ENCODE data around the gene TRIM10. TPM values are rescaled to one million over a fixed set of nuclear protein-coding genes. Genes with fewer than 3 reads are reported as not detected.
"Not testable (repeated sequence)": the region's sequence is repeated elsewhere in the genome, so short reads cannot be mapped to it uniquely, and the experiment has no call there.

The TRIM10 gene
- polyA plus RNA-seq, 2 donors = not detected

DNA sequence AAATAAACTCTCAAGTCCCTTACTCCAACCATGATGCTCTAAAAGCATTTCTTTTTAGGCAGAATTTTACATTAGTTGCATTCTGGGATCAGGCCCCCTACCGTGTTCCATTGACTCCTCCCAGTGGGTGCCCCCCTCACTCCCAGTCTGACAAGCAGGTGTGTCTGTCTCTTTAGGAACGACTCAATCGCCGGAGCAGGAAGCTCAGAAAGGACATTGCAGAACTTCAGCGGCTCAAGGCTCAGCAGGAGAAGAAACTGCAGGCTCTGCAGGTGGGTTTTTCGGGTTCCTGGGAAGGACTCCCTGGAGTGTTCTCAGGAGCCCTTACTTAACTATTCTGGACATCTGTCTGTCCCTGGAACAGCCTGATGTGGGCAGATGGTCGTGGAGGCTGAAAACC is 15.2 kb downstream of the TRIM10 start:
- Histone ChIP-seq H3K27ac (ENCODE audit: low read depth in 2 of 2, low read length in 1 of 2) (no peak overlapping the region), H3K4me3 (ENCODE audit: low read depth in 1 of 2, low read length in 2 of 2) (no peak overlapping the region), H3K36me3 (ENCODE audit: control insufficient read depth in 2 of 2, insufficient read depth in 2 of 2, low read length in 1 of 2) (no peaks in the 10 kb centered on the region), H3K4me1 (ENCODE audit: control insufficient read depth in 2 of 2, insufficient read depth in 2 of 2, low read length in 1 of 2) (no peaks in the 10 kb centered on the region), H3K27me3 (ENCODE audit: control insufficient read depth in 1 of 2, insufficient read depth in 2 of 2, low read length in 2 of 2) (no peaks in the 10 kb centered on the region), H3K9me3 (ENCODE audit: control insufficient read depth in 2 of 2, insufficient read depth in 1 of 2, low read depth in 1 of 2, low read length in 1 of 2) (no peaks in the 10 kb centered on the region)
- 64% methylated on average over 7 of the region's 7 CpGs for WGBS, 2 donors

- H3K36me3 ChIP-seq (ENCODE audit: control insufficient read depth in 2 of 2, insufficient read depth in 2 of 2, low read length in 1 of 2) = no peaks in the 10 kb centered on the region
- H3K9me3 ChIP-seq (ENCODE audit: control insufficient read depth in 2 of 2, insufficient read depth in 1 of 2, low read depth in 1 of 2, low read length in 1 of 2) = no peaks in the 10 kb centered on the region
- no peaks in the 10 kb centered on the region for H3K27me3 ChIP-seq (ENCODE audit: control insufficient read depth in 1 of 2, insufficient read depth in 2 of 2, low read length in 2 of 2)
- no peaks in the 10 kb centered on the region for H3K4me1 ChIP-seq (ENCODE audit: control insufficient read depth in 2 of 2, insufficient read depth in 2 of 2, low read length in 1 of 2)
- H3K4me3 ChIP-seq (ENCODE audit: low read depth in 1 of 2, low read length in 2 of 2) = no peak overlapping the region
- WGBS, 2 donors = 60 to 71% methylated on average over 6 of the region's 6 CpGs
- no peak overlapping the region for H3K27ac ChIP-seq (ENCODE audit: low read depth in 2 of 2, low read length in 1 of 2)
Observed at GRCh38 chr6:30144811-30145210, 16.2 kb downstream of the TRIM10 start.

DNA sequence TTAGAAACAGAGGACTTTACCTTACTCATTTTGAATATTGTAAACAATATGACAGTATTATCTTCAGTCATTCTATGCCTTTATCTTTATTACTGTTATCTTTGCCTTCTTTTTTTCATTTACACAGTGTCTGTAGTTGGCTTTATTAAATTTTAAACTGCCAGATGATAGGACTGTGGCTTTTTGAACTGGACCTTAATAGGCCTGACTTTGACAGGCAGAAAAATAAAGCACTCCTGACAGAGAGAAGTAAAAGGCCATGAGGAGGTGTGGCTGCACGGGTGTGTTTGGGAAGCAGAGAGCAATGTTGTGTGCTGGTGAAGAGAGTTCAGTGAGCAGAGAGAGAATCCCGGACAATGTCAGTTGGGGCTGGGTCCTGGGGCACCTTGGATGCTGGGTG is 17.2 kb downstream of the TRIM10 start:
- Histone ChIP-seq H3K4me3 (ENCODE audit: low read depth in 1 of 2, low read length in 2 of 2) (no peak overlapping the region), H3K4me1 (ENCODE audit: control insufficient read depth in 2 of 2, insufficient read depth in 2 of 2, low read length in 1 of 2) (no peaks in the 10 kb centered on the region), H3K27me3 (ENCODE audit: control insufficient read depth in 1 of 2, insufficient read depth in 2 of 2, low read length in 2 of 2) (peaks cover 0 to under 1% of the 10 kb centered on the region in 2 donors), H3K9me3 (ENCODE audit: control insufficient read depth in 2 of 2, insufficient read depth in 1 of 2, low read depth in 1 of 2, low read length in 1 of 2) (no peaks in the 10 kb centered on the region), H3K27ac (ENCODE audit: low read depth in 2 of 2, low read length in 1 of 2) (no peak overlapping the region), H3K36me3 (ENCODE audit: control insufficient read depth in 2 of 2, insufficient read depth in 2 of 2, low read length in 1 of 2) (no peaks in the 10 kb centered on the region)
- 48 to 52% methylated on average over 2 of the region's 2 CpGs for WGBS, 2 donors

GRCh38 chr6:30142665-30143064 is 18.3 kb downstream of the TRIM10 start:
- H3K4me1 ChIP-seq (ENCODE audit: control insufficient read depth in 2 of 2, insufficient read depth in 2 of 2, low read length in 1 of 2) = no peaks in the 10 kb centered on the region
- no peaks in the 10 kb centered on the region for H3K36me3 ChIP-seq (ENCODE audit: control insufficient read depth in 2 of 2, insufficient read depth in 2 of 2, low read length in 1 of 2)
- peaks cover 0 to 3% of the 10 kb centered on the region in 2 donors for H3K27me3 ChIP-seq (ENCODE audit: control insufficient read depth in 1 of 2, insufficient read depth in 2 of 2, low read length in 2 of 2)
- H3K9me3 ChIP-seq (ENCODE audit: control insufficient read depth in 2 of 2, insufficient read depth in 1 of 2, low read depth in 1 of 2, low read length in 1 of 2) = no peaks in the 10 kb centered on the region
- H3K4me3 ChIP-seq (ENCODE audit: low read depth in 1 of 2, low read length in 2 of 2) = no peak overlapping the region
- WGBS, 2 donors = 58 to 66% methylated on average over 3 of the region's 3 CpGs
- no peak overlapping the region for H3K27ac ChIP-seq (ENCODE audit: low read depth in 2 of 2, low read length in 1 of 2)

DNA sequence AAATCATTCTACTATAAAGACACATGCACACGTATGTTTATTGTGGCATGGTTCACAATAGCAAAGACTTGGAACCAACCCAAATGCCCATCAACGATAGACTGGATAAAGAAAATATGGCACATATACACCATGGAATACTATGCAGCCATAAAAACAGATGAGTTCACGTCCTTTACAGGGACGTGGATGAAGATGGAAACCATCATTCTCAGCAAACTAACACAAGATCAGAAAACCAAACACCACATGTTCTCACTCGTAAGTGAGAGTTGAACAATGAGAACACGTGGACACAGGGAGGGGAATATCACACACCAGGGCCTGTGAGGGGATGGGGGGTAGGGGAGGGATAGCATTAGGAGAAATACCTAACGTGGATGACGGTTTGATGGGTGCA is 20.8 kb downstream of the TRIM10 start:
- whole genome bisulfite sequencing, 2 donors = 82% methylated on average over 8 of the region's 8 CpGs
- H3K27me3 ChIP-seq (ENCODE audit: control insufficient read depth in 1 of 2, insufficient read depth in 2 of 2, low read length in 2 of 2); H3K9me3 ChIP-seq (ENCODE audit: control insufficient read depth in 2 of 2, insufficient read depth in 1 of 2, low read depth in 1 of 2, low read length in 1 of 2); H3K27ac ChIP-seq (ENCODE audit: low read depth in 2 of 2, low read length in 1 of 2); H3K4me1 ChIP-seq (ENCODE audit: control insufficient read depth in 2 of 2, insufficient read depth in 2 of 2, low read length in 1 of 2); H3K36me3 ChIP-seq (ENCODE audit: control insufficient read depth in 2 of 2, insufficient read depth in 2 of 2, low read length in 1 of 2); H3K4me3 ChIP-seq (ENCODE audit: low read depth in 1 of 2, low read length in 2 of 2): not testable (repeated sequence)

DNA sequence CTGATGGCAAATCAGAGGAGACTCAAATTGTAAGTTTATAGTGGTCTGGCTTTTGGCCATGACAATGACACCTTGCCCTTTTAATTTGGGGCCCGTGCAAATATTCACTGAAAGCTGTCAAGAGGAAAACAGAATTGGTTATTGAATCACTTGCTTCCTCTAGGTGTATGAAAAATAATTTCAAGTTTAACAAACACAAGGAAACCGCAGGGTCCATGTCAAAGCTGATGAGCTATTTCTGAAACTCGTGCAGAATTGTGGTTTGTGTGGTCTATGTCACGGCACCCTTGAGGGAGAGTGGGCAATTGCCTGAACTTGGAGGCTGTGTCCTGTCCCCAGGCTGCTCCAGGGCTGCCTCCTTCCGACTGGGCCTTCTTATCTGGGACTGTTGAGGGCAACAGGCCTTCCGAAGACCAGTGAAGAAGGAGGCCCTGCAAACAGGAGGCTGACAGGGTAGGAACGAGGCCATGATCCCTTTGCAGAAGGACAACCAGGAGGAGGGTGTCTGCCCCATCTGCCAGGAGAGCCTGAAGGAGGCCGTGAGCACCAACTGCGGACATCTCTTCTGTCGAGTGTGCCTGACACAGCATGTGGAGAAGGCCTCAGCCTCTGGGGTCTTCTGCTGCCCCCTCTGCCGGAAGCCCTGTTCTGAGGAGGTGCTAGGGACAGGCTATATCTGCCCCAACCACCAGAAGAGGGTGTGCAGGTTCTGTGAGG is 24.3 kb downstream of the TRIM10 start:
- Histone ChIP-seq H3K4me1 (ENCODE audit: control insufficient read depth in 2 of 2, insufficient read depth in 2 of 2, low read length in 1 of 2) (no peaks in the 10 kb centered on the region), H3K27ac (ENCODE audit: low read depth in 2 of 2, low read length in 1 of 2) (no peak overlapping the region), H3K4me3 (ENCODE audit: low read depth in 1 of 2, low read length in 2 of 2) (no peak overlapping the region), H3K9me3 (ENCODE audit: control insufficient read depth in 2 of 2, insufficient read depth in 1 of 2, low read depth in 1 of 2, low read length in 1 of 2) (no peaks in the 10 kb centered on the region), H3K36me3 (ENCODE audit: control insufficient read depth in 2 of 2, insufficient read depth in 2 of 2, low read length in 1 of 2) (no peaks in the 10 kb centered on the region), H3K27me3 (ENCODE audit: control insufficient read depth in 1 of 2, insufficient read depth in 2 of 2, low read length in 2 of 2) (peaks cover 0 to 3% of the 10 kb centered on the region in 2 donors)
- WGBS, 2 donors = 73 to 76% methylated on average over 11 of the region's 11 CpGs

DNA sequence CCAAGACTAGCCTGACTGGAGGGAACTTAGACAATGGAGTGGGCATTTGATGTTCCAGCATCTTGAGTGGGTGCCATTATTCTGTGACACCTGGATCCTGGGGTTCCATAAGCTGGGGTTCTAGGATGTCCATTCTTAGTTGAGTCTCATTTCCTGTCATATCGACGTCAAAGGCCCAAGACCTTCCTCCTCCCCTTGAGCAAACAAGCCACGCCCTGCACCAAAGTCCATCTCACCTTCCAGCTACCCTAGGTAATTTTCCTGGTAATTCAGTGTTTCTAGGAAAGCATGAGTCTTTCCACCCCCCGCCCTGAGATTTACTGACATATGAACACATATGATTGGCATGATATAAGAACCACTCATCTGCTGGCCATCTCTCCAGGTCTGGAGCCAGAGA is 25.3 kb downstream of the TRIM10 start, which contains the start of gene TRIM40:
Gene TRIM40, plus strand, starts transcription at position 384 of the 400 bp plus-strand sequence. CDS start 897 bp downstream, outside the sequence.
- Histone ChIP-seq H3K9me3 (ENCODE audit: control insufficient read depth in 2 of 2, insufficient read depth in 1 of 2, low read depth in 1 of 2, low read length in 1 of 2) (no peaks in the 10 kb centered on the region), H3K27me3 (ENCODE audit: control insufficient read depth in 1 of 2, insufficient read depth in 2 of 2, low read length in 2 of 2) (peaks cover 0 to 3% of the 10 kb centered on the region in 2 donors), H3K36me3 (ENCODE audit: control insufficient read depth in 2 of 2, insufficient read depth in 2 of 2, low read length in 1 of 2) (no peaks in the 10 kb centered on the region), H3K27ac (ENCODE audit: low read depth in 2 of 2, low read length in 1 of 2) (no peak within 1 kb of the TSS), H3K4me3 (ENCODE audit: low read depth in 1 of 2, low read length in 2 of 2) (no peak within 1 kb of the TSS), H3K4me1 (ENCODE audit: control insufficient read depth in 2 of 2, insufficient read depth in 2 of 2, low read length in 1 of 2) (no peaks in the 10 kb centered on the region)
- whole genome bisulfite sequencing, 2 donors = 48 to 69% methylated on average over 4 of the region's 4 CpGs

DNA sequence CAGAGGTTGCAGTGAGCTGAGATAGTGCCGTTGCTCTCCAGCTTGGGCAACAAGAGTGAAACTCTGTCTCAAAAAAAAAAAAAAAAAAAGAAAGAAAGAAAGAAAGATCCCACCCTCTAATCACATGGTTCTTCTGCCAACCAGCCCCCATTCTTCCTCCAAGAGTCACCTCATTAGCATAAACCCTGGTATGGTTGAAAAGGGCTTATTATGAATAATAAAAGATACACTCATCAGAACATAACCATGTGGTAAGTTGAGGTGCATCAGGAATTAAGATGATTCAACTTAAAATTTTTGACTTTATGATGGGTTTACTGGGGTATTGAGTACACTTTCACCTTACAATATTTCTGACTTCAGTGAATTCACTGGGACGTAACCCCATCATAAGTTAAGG is 25.9 kb downstream of the TRIM10 start:
- H3K27ac ChIP-seq (ENCODE audit: low read depth in 2 of 2, low read length in 1 of 2) = no peak overlapping the region
- no peak overlapping the region for H3K4me3 ChIP-seq (ENCODE audit: low read depth in 1 of 2, low read length in 2 of 2)
- H3K27me3 ChIP-seq (ENCODE audit: control insufficient read depth in 1 of 2, insufficient read depth in 2 of 2, low read length in 2 of 2) = peaks cover 0 to 3% of the 10 kb centered on the region in 2 donors
- no peaks in the 10 kb centered on the region for H3K9me3 ChIP-seq (ENCODE audit: control insufficient read depth in 2 of 2, insufficient read depth in 1 of 2, low read depth in 1 of 2, low read length in 1 of 2)
- WGBS, 2 donors = 83 to 88% methylated on average over 2 of the region's 2 CpGs
- no peaks in the 10 kb centered on the region for H3K36me3 ChIP-seq (ENCODE audit: control insufficient read depth in 2 of 2, insufficient read depth in 2 of 2, low read length in 1 of 2)
- H3K4me1 ChIP-seq (ENCODE audit: control insufficient read depth in 2 of 2, insufficient read depth in 2 of 2, low read length in 1 of 2) = no peaks in the 10 kb centered on the region

DNA sequence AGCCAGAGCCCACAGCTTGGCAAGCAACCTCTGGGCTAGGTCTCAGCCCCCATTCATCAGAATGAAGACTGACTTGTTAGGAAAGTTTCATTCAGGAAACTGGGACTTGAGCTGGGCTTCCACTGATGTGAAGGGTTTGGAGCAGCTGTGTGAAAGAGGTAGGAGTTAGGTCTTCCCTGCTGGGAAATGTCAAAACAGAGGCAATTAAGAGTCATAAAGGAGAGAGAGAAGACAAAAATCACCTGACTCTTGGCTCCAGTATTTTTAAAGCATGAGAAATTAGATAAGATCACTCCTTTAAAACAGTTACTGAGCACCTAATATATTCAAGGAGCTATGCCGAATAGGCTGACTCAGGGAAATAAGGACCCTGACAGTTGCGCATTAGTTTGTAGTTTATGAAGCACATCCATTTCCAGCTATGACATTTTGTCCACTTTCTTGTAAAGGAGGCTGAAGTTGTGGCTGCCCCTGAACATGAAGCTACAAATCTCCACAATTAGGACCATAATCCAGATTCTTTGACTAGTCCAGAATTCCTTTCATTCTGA is 29.0 kb downstream of the TRIM10 start:
- Histone ChIP-seq H3K36me3 (ENCODE audit: control insufficient read depth in 2 of 2, insufficient read depth in 2 of 2, low read length in 1 of 2) (no peaks in the 10 kb centered on the region), H3K9me3 (ENCODE audit: control insufficient read depth in 2 of 2, insufficient read depth in 1 of 2, low read depth in 1 of 2, low read length in 1 of 2) (no peaks in the 10 kb centered on the region), H3K27ac (ENCODE audit: low read depth in 2 of 2, low read length in 1 of 2) (no peak overlapping the region), H3K27me3 (ENCODE audit: control insufficient read depth in 1 of 2, insufficient read depth in 2 of 2, low read length in 2 of 2) (peaks cover 0 to 4% of the 10 kb centered on the region in 2 donors), H3K4me3 (ENCODE audit: low read depth in 1 of 2, low read length in 2 of 2) (no peak overlapping the region), H3K4me1 (ENCODE audit: control insufficient read depth in 2 of 2, insufficient read depth in 2 of 2, low read length in 1 of 2) (peaks cover 0 to 2% of the 10 kb centered on the region in 2 donors)
- WGBS, 2 donors = 81 to 89% methylated on average over 2 of the region's 2 CpGs
